NOMO-1 treated with DMSO at 0.1 percent for 48 hours (cell line): ENCODE results near the gene SOAT2.

Experiments
- DNase-seq: peaks from one replicate; lab custom pipeline; 2025; ENCODE audit not compliant: unreplicated experiment; lab: John Stamatoyannopoulos, UW

Gene SOAT2

GRCh38 chr12:53064613-53065436 lies 38.5 kb upstream of the SOAT2 start:
- no peak for DNase-seq

DNA sequence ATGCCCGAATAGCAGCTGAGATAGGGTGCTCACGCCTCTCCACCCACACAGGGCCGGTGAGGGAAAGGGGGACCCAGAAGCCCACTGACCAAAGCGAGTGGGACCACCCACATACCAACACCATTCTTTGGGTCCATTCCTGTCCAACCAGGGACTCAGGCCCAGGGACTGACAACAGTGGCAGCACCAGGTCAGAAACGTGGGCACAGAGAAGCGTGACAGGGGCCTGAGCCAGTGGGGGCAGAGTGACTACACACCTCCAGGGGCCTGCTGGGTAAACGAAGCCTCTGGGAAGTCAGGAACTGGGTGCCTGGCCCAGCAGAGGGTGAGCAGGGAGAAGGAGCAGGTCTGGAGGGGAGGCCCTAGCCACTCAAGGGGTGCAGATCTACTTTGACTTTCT lies 37.8 kb upstream of the SOAT2 start:
- DNase-seq, result no peak

- DNase-seq, result no peak
Observed at GRCh38 chr12:53065975-53066931, 37.0 kb upstream of the SOAT2 start.

- no peak for DNase-seq
Observed at GRCh38 chr12:53067074-53067992, 36.0 kb upstream of the SOAT2 start.

- no peak for DNase-seq
Observed at GRCh38 chr12:53067993-53068770, 35.1 kb upstream of the SOAT2 start.

DNA sequence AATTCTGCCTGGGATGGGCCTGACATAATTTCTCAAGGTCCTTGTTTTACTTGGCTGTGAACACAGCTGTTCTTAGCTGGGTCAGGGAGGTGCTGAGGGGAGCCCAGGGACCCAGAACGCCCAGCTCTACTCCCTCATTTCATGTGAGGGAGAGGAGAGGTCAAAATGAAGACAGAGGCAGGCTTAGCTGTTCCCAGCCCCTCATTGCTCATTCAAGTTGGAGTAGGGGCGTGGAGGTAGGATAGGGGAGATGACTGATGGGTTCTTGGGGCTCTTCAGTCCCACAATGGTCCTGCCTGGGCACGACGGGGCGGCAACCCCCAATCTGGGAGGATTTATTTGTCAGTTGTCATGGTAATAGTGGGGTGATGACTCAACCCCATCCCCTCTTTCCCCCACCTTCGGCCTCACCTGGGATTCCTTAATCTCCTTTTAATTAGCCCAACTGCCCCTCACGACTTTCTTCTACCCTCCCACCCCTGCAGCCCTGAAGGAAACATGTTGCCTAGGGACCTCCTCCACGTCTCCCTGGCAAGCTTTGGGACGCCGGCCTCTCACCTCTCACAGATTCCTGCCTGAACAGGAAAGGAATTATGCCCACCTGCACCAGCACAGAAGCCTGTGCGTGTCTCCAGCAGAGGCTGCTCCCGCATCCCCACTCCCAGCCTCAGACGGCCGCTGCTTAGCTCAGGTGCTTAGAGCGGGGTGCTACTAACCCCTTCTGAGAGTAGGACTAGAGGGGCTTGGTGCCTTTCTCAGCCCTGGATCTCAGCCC lies 34.3 kb upstream of the SOAT2 start:
- DNase-seq, result no peak

- no peak for DNase-seq
Observed at GRCh38 chr12:53069621-53070410, 33.5 kb upstream of the SOAT2 start.

DNA sequence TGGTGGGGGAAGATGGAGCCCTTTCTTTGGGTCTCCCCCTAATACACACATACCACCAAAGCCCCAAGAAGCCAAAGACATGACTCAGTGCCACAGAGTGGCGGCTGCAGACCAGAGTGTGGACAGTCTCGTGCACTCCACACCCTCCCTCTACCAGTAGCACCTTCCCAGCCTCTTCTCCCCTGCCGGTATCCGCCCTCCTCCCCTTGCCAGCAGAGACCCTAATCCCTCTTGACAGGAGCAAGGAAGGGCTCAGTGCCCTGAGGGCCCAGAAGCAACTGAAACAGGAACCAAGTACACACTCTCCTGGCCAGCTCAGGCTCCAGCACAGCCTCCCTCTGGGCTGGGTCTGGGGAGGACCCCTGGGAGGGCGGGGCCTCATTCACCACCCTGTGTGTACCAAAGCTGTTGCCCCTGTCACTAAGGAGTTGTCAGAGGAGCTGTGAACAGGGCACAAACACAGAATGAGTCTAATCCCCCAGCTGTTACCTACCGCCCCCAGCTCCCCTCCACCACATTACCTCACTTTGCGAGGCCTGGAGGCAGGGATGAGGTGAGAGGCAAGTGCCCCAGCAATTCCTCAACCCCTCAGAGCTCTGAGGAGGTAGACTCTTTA lies 32.3 kb upstream of the SOAT2 start:
- no peak for DNase-seq

- DNase-seq, result no peak
Observed at GRCh38 chr12:53071591-53072551, 31.4 kb upstream of the SOAT2 start.

DNA sequence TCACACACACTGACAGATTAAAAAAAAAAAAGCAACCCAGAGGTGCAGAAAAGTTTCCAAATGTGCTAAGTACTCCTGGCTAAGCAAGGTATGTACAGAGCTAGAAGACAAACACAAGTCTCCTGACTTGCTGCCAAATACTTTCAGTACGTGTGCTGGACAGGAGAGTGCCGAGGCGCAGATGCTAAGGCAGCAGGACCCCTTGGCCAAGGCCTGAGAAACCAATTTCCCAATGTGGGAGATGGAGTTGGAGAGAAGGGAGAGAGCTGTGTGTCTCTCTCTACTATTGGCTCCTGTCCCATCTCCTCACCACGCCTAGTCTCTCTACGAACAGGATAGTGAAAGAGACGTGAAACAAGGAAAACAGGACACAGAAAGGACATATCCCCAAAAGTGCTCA lies 29.4 kb upstream of the SOAT2 start:
- DNase-seq, result no peak

- no peak for DNase-seq
Observed at GRCh38 chr12:53074283-53074998, 28.8 kb upstream of the SOAT2 start.

DNA sequence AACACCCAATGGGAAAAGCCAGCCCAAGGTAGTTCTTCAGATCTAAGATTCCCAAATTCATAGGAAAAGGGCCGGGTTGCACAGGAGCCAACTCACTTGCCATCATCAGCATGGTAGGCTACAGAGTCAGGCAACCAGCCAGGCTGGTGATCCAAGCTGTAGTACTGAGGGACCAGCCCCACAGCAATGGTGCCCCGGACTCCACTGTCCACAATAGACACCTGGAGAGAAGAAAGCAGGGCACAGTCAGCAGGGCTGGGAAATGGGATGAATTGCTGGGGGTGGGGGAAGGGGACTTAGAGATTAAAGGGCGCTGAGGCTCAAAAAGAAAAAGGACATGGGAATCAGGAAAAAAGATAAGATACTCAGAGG lies 28.3 kb upstream of the SOAT2 start:
- no peak for DNase-seq

GRCh38 chr12:53076461-53076860 lies 26.8 kb upstream of the SOAT2 start:
- no peak for DNase-seq

- no peak for DNase-seq
Observed at GRCh38 chr12:53077030-53077429, 26.3 kb upstream of the SOAT2 start.

DNA sequence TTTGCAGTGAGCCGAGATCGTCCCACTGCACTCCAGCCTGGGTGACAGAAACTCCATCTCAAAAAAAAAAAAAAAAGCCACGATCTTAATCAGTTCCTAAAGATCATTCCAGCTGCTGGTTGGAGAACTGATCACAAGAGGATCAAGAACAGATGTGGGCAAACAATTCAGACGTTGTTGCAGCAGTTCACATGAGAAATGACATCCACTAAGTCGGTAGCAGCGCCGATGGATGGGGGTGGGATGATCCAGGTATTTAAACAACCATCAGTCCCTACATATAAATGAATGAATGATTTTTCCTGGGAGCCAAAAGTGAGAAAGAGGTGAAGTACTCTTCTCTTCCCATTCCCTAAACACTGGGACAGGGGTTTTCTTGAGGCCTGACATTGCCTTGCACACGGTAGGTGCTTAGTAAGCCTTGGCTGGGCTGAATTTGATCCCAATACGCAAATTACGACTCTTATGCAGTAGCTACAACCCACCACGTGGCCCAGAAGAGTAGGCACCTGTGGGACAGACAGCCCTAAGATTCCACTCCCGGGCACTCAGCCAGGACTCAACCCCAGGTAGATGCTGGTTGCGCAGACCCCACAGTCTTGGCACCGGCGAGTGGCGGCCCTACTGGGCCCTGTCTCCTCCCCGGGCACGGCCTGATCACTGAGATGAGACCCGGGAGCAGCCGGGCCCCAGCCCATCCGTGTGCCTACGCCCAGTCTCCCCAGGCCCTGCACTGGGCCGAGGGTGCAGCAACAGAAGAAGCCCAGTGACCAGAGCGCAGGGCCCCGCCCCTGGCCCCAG lies 24.7 kb upstream of the SOAT2 start:
- DNase-seq, result peak; percentile 32
